PC-9 (cell line): ENCODE results near the gene TBRG4. TPM values are rescaled to one million over a fixed set of nuclear protein-coding genes. Genes with fewer than 3 reads are reported as not detected.

Source experiments
- BruUV-seq: library from RNA; stranded (reverse); fragments of 400-500 nt; replicated peaks from 2 replicates; lab custom pipeline; 2021; lab: Mats Ljungman, UMichigan
- CTCF ChIA-PET: fragments of 300-600 bp; sonication (Branson Sonifier 250); formaldehyde crosslinking; loops from one replicate; lab custom pipeline; 2022; ENCODE audit warnings: antibody characterized with exemption; lab: Charles Lee
- POLR2A ChIA-PET: fragments of 300-600 bp; sonication (Branson Sonifier 250); formaldehyde crosslinking; loops from one replicate; lab custom pipeline; 2022; ENCODE audit warnings: antibody characterized with exemption; ENCODE audit not compliant: unreplicated experiment; lab: Charles Lee
- DNase-seq, 2 experiments: peaks; one replicate each; pipeline versions ENCODE4 v3.0.0 to v3.0.0-alpha.2; 2015 to 2022; ENCODE audit warnings: mixed read lengths in 1 of 2
- H2AFZ ChIP-seq: fragments of 200-600 bp; sonication (generic); 2 replicates; pipeline ENCODE4 v1.8.1; 2017; ENCODE audit warnings: antibody characterized with exemption
- H3F3A ChIP-seq: fragments of 200-600 bp; sonication (generic); 2 replicates; pipeline ENCODE4 v1.8.1; 2017; ENCODE audit warnings: antibody characterized with exemption, mild to moderate bottlenecking, low read depth; ENCODE audit not compliant: insufficient read depth
- H3K27ac ChIP-seq: fragments of 200-600 bp; sonication (generic); 2 replicates; pipeline ENCODE4 v1.6.1; 2016; ENCODE audit warnings: mixed run types
- H3K27me3 ChIP-seq: fragments of 200-600 bp; sonication (generic); 2 replicates; pipeline ENCODE4 v1.6.1; 2016; ENCODE audit warnings: low read depth, mixed run types; ENCODE audit not compliant: insufficient read depth
- H3K36me3 ChIP-seq: fragments of 200-600 bp; sonication (generic); 2 replicates; pipeline ENCODE4 v1.6.1; 2016; ENCODE audit warnings: low read depth, mixed run types
- H3K4me1 ChIP-seq: fragments of 200-600 bp; sonication (generic); replicated peaks from 2 replicates; pipeline ENCODE4 v1.6.1; 2016; ENCODE audit warnings: mixed run types; ENCODE audit not compliant: insufficient read depth
- H3K4me2 ChIP-seq: fragments of 200-600 bp; sonication (generic); 2 replicates; pipeline ENCODE4 v1.6.1; 2017; ENCODE audit warnings: mixed run types
- H3K4me3 ChIP-seq: fragments of 200-600 bp; sonication (generic); 2 replicates; pipeline ENCODE4 v1.6.1; 2016; ENCODE audit warnings: mixed run types
- H3K79me2 ChIP-seq: fragments of 200-600 bp; sonication (generic); 2 replicates; pipeline ENCODE4 v1.6.1; 2017; ENCODE audit warnings: low read depth, mixed run types
- H3K9me2 ChIP-seq: fragments of 200-600 bp; sonication (generic); 2 replicates; pipeline ENCODE4 v1.8.1; 2017; ENCODE audit warnings: mild to moderate bottlenecking; ENCODE audit not compliant: insufficient read depth
- H3K9me3 ChIP-seq: fragments of 200-600 bp; sonication (generic); 2 replicates; pipeline ENCODE4 v1.8.1; 2016; ENCODE audit warnings: low read depth; ENCODE audit not compliant: insufficient read depth
- H4K20me1 ChIP-seq: fragments of 200-600 bp; sonication (generic); 2 replicates; pipeline ENCODE4 v1.8.1; 2017; ENCODE audit not compliant: insufficient read depth
- EZH2 ChIP-seq: fragments of 200-600 bp; sonication (generic); IDR thresholded peaks from 2 replicates; pipeline ENCODE4 v1.8.0; 2017; ENCODE audit warnings: antibody characterized with exemption, low read depth
- intact Hi-C: fragments of 100-400 bp; cut with micrococcal nuclease; formaldehyde crosslinking; loops from one replicate; pipeline ENCODE4 v1.10.0; 2022; ENCODE audit not compliant: unreplicated experiment
- total RNA-seq: library from RNA; stranded (reverse); gene quantifications from 2 replicates; pipeline ENCODE4 v1.2.3, GENCODE V29; 2021
- TF ChIP-seq, protein P1 (sequence below): fragments of 200-600 bp; sonication (generic); conservative IDR thresholded peaks from 2 replicates; pipeline ENCODE4 v1.6.1; 2017; ENCODE audit warnings: mixed run types, antibody characterized with exemption, mild to moderate bottlenecking, moderate library complexity

TBRG4 gene
- total RNA-seq, 1 experiment from 2014 or later, result 120 TPM

DNA sequence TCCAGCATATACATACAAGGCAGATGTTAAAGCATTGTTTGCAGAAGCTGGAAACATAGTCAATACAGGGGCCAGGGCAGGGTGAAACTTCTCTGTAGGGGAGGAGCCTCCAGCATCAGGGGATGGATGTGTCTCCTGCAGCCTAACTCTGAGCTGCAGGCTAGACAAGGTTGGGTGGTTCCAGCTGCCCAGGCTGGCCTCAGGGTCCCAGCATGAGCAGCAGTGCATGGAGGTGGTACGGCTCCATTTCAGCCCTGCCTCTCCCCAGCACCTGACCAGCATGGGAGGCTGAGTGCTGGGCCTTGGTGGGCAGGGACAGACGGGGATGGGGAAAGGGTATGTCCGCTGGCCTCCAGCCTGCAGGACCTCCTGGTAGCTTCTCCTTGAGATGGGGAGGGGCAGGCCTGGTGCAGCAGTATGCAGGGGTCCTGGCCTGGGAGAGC is 7.4 kb upstream of the TBRG4 start:
- intact Hi-C loops, result no loop called here
- Histone ChIP-seq H3F3A (no peaks in the 10 kb centered on the region), H2AFZ (no peak overlapping the region), H3K27ac (no peak overlapping the region), H3K79me2 (no peaks in the 10 kb centered on the region), H3K4me3 (no peak overlapping the region), H3K9me3 (no peaks in the 10 kb centered on the region), H3K9me2 (no peaks in the 10 kb centered on the region), H3K27me3 (peaks cover 19% of the 10 kb centered on the region), H4K20me1 (no peaks in the 10 kb centered on the region), H3K4me1 (no peaks in the 10 kb centered on the region), H3K36me3 (no peaks in the 10 kb centered on the region), H3K4me2 (no peak overlapping the region)
- TF ChIP-seq, protein P1, sequence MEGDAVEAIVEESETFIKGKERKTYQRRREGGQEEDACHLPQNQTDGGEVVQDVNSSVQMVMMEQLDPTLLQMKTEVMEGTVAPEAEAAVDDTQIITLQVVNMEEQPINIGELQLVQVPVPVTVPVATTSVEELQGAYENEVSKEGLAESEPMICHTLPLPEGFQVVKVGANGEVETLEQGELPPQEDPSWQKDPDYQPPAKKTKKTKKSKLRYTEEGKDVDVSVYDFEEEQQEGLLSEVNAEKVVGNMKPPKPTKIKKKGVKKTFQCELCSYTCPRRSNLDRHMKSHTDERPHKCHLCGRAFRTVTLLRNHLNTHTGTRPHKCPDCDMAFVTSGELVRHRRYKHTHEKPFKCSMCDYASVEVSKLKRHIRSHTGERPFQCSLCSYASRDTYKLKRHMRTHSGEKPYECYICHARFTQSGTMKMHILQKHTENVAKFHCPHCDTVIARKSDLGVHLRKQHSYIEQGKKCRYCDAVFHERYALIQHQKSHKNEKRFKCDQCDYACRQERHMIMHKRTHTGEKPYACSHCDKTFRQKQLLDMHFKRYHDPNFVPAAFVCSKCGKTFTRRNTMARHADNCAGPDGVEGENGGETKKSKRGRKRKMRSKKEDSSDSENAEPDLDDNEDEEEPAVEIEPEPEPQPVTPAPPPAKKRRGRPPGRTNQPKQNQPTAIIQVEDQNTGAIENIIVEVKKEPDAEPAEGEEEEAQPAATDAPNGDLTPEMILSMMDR, result no peak
- no peak for TF ChIP-seq EZH2
- POLR2A ChIA-PET, result no interaction called here
- no TSS peak for BruUV-seq
- CTCF ChIA-PET, result no interaction called here
- no peak for DNase-seq

GRCh38 chr7:45118292-45118691 is 6.8 kb upstream of the TBRG4 start:
- ChIA-PET POLR2A (no interaction called here), CTCF (no interaction called here)
- Histone ChIP-seq H3K9me3 (no peaks in the 10 kb centered on the region), H3K4me1 (no peaks in the 10 kb centered on the region), H3F3A (peaks cover 3% of the 10 kb centered on the region; the same call in 1 of the 2 replicates), H3K4me3 (no peak overlapping the region), H3K9me2 (no peaks in the 10 kb centered on the region), H4K20me1 (no peaks in the 10 kb centered on the region), H3K27ac (no peak overlapping the region), H3K27me3 (peaks cover 19% of the 10 kb centered on the region), H2AFZ (no peak overlapping the region), H3K79me2 (no peaks in the 10 kb centered on the region), H3K36me3 (no peaks in the 10 kb centered on the region), H3K4me2 (no peak overlapping the region)
- intact Hi-C loops, result no loop called here
- no peak for DNase-seq
- TF ChIP-seq EZH2, result no peak
- TF ChIP-seq, protein P1, result no peak
- no TSS peak for BruUV-seq

DNA sequence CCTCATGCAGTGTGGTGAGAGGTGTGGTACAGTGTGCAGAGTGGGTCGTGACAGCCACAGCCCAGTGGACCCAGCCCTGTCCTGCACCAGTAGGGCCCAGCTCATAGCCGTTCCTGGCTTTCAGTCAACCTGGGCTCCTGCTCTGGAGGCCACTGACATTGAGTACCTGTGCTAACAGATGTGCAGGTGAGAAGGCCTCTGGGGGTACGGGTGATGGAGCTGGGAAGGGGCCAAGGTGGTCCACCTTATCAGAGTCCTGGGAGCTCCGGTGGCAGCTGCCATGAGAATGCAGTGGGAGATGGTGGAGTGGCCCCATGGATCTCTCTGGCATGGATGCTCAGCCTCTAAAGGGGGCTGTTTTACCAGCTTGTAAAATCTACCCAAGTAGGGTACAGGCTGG is 6.1 kb upstream of the TBRG4 start:
- H3K27ac ChIP-seq, result no peak overlapping the region
- BruUV-seq, result no TSS peak
- H3K27me3 ChIP-seq, result peaks cover 19% of the 10 kb centered on the region
- TF ChIP-seq, protein P1, result no peak
- no peak for TF ChIP-seq EZH2
- ChIA-PET CTCF (interaction anchor here (0.6 kb wide), 1 partner anchor 30 kb away, joined by 10 read pairs; no protein-coding TSS in a partner anchor), POLR2A (interaction anchor here (0.6 kb wide), 1 partner anchor 123 kb away, joined by 9 read pairs; no protein-coding TSS in a partner anchor)
- H3K36me3 ChIP-seq, result no peaks in the 10 kb centered on the region
- no peak overlapping the region for H2AFZ ChIP-seq
- H3F3A ChIP-seq, result peaks cover 8% of the 10 kb centered on the region; the same call in 1 of the 2 replicates
- no peaks in the 10 kb centered on the region for H4K20me1 ChIP-seq
- no peak overlapping the region for H3K4me3 ChIP-seq
- no peak overlapping the region for H3K4me2 ChIP-seq
- peaks cover under 1% of the 10 kb centered on the region; the same call in 1 of the 2 replicates for H3K4me1 ChIP-seq
- no peak for DNase-seq
- no peaks in the 10 kb centered on the region for H3K9me3 ChIP-seq
- intact Hi-C loops, result no loop called here
- no peaks in the 10 kb centered on the region for H3K9me2 ChIP-seq
- peaks cover 2% of the 10 kb centered on the region; the same call in 1 of the 2 replicates for H3K79me2 ChIP-seq
